Activated CD4-positive, alpha-beta T cell treated with anti-CD3 and anti-CD28 coated beads for 4 hours (primary cell): ENCODE results near the gene PLXNA4.
"Not testable (repeated sequence)": the region's sequence is repeated elsewhere in the genome, so short reads cannot be mapped to it uniquely, and the experiment has no call there.

Experiments used
- DNase-seq, 2 donors: peaks; one replicate each; pipeline ENCODE4 v3.0.0-alpha.2; 2020

The PLXNA4 gene

GRCh38 chr7:132412435-132412834 is 163.8 kb downstream of the PLXNA4 start:
- no peak for DNase-seq

GRCh38 chr7:132410861-132411541 is 165.3 kb downstream of the PLXNA4 start:
- DNase-seq, result no peak

DNA sequence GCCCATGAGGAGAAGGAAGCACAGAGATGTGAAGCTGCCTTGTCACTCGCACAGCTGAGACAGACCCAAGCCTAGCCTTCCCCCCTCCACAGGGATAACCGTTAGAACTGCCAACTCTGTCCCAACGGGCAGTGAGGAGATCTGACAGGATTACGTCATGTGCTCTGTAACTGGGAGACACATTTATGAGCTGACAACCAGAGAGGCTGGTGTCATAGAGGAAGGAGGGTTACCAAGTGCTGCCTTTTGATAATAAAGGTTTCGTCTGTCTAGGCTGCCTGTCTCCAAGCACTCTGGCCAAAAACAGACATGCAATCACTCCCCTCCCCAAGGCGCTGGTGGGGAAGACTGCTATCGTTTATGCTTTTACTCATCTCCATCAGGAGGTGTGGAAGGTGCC is 165.9 kb downstream of the PLXNA4 start:
- no peak for DNase-seq

DNA sequence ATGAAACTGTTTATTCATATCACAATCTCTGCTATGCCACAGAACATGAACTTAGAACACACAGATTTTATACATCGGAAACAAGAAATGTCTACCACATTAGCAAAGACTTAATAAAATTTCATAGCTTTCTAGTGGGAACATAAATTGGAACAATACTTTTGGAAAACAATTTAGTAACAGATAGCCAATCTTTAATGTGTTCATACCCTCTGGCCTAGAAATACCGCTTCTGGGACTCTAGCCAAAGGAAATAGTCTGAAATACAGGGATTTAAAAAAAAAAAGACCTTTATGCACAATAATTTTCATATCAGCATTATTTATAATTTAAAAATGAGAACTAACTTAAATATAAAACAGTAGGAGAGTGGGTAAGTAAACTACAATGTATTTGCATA is 168.5 kb downstream of the PLXNA4 start:
- no peak for DNase-seq

DNA sequence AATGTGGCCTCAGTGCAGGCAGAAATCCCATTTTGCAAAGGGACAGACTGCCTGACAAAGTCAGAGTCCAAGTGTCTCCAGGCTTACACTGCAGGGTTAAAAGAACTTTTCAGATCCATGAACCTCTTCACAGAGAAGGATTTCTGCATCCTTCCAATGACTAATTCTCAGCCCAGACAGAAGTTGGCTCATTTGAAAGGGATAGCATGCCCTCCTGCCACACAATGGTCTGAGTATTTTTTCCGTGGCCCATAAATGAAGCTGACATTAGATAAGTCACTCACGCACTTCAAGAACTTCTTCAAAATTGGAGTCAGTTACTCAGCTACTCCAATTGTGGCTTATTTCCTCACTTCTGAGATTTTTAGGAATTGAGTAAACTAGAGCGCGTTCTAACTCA is 170.2 kb downstream of the PLXNA4 start:
- DNase-seq, result no peak

DNA sequence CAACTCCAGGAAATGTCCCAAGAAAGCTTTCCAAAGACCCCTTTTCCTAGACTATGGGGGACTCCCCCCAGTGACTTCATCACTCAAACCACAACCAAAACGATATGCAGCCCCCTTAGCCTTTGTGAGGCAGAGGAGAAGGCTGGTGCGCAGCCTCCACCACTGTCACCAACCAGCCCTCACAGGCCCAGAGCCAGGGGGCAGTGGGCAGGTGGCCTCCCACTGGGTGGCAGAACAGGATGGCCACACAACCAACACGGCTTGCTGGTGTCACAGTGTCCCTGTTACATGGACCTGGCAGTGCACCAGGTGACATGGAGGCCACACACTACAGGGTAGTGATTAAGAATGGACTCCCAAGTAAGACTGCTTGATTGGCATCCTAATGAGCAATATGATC is 172.0 kb downstream of the PLXNA4 start:
- no peak for DNase-seq

- DNase-seq, result no peak
Measured at GRCh38 chr7:132403465-132404110, 172.7 kb downstream of the PLXNA4 start.

DNA sequence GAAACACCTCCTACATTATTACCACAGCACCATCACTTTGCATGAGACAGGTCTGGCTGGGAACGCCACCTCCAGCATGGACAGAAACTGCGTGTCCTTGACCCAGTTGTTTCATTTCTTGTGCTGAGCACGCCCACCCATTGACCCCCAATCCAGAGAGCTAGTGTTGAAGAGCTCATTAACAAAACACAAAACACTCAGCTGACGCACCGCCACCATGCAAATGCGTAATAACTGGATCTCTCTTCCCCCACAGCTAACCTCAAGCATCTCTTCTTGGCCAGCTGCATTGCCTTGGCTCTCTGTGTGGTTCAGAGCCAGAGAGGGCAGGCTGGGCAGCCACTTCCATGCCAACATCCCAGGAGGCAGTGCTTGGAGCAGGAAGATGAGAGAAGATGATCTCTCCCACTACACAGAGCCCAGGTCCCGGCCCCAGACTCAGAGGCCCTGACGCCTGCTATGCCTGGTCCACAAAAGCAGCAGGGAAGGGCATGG is 173.5 kb downstream of the PLXNA4 start:
- no peak for DNase-seq

GRCh38 chr7:132402096-132402495 is 174.2 kb downstream of the PLXNA4 start:
- DNase-seq, result no peak

- DNase-seq, result no peak
Measured at GRCh38 chr7:132400561-132401142, 175.6 kb downstream of the PLXNA4 start.

DNA sequence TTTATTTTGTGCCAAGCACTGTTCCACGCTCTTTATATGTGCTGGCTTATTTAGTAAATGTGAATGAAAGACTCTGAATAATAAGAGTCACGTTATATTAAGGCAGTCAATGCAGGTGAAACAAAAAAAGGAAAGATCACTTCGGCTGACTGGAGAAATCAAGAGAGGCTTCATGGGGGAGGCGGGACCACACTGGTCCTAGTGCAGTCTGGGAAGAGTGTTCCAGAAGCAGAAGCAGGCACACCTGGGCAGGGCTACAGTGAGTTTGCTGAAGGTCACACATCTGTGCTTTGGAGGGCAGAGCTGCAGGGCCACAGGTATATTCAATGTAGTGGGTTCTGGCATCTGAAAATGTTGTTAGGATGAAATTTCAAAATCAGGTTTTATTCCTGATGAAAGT is 176.9 kb downstream of the PLXNA4 start:
- no peak for DNase-seq

- DNase-seq, result no peak
Measured at GRCh38 chr7:132398253-132398925, 177.9 kb downstream of the PLXNA4 start.

DNA sequence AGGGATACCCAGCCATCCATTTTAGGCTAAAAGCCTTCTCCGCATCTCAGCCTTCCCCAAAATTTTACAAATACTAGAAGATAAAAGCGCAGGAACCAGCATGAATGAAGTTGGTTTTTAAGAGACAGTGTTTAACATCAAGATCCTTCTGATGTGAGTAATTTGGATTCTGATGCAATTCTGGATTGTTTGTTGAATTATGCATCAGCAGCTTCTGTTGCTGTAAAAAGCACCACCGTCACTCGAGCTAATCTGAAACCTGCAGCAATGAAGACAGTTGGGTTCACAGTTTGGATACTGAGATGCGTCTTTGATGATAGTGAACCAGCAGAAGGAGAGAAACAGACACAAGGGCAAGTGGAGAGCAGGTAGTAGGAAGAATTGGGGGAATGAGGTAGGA is 179.2 kb downstream of the PLXNA4 start:
- no peak for DNase-seq

DNA sequence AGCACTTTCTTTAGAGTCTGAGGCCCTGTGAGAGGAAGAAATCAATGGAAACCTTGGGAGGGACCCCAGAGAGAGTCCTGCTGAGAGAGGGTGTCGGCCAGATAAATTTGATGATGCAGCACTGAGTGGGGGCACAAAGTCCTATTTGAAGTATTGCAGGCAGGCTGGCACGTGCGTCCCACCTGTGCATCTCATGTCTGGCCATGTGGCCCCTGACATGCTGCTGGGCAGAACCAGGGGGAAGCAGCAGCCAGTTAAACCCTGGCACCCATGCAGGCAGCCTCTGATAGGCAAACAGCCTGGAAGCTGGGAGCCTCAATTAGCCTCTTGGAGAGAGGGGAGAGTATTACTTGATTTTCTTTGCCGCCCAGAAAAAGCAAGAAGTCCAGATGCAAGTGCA is 180.9 kb downstream of the PLXNA4 start:
- DNase-seq, result no peak

GRCh38 chr7:132394283-132395198 is 181.7 kb downstream of the PLXNA4 start:
- peak in 1 of 2 donors; percentile 12 for DNase-seq

DNA sequence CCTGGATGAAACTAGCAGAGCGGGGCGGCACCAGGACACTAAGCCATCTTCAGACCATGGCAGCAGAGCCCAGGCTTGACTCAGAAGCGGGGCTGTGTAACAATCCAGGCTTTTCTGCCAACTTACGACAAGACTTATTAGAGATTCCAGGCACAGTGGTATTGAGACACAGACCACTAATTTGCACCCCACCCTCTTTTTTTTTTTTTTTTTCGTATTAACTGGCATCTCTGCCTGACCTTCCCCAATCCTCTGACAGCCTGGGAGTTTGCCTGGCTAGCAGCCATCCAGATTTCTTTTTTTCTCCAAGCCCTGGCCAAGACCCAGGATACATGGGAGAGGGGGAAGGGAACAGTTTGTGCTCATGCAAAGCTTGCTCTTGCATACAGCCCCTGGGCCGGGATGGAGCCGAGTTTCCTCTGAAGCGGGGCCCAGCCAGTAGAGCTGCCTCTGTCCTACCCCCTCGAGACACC is 182.4 kb downstream of the PLXNA4 start:
- no peak for DNase-seq

GRCh38 chr7:132392713-132393112 is 183.6 kb downstream of the PLXNA4 start:
- no peak for DNase-seq

DNA sequence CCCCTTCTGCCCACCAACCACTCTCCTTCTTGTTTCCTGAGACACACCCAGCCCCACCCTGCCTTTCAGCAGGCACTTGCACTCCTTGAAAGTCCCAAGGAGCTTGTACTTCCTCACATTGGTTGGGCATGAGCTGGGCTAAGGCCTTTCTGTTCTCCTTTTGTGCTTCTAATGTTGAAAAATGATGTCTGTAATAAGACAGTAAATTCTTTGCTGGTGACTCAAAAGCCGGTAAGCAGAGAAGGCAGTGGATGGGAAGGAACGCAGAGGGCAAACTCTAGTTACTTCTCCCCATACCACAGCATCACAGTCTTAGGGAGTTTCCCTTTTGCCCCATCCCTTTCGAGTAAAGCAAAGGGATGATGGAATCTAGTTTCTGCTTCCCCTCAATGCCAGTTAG is 185.6 kb downstream of the PLXNA4 start:
- DNase-seq, result no peak

DNA sequence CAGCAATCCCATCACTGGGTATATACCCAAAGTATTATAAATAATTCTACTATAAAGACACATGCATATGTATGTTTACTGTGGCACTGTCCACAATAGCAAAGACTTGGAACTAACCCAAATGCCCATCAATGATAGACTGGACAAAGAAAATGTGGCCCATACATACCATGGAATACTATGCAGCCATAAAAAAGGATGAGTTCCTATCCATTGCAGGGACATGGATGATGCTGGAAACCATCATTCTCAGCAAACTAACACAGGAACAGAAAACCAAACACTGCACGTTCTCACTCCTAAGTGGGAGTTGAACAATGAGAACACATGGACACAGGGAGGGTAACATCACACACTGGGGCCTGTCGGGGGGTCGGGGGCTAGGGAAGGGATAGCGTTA is 186.2 kb downstream of the PLXNA4 start:
- not testable (repeated sequence) for DNase-seq

- no peak for DNase-seq
Measured at GRCh38 chr7:132388688-132389087, 187.6 kb downstream of the PLXNA4 start.

- no peak for DNase-seq
Measured at GRCh38 chr7:132387596-132387995, 188.7 kb downstream of the PLXNA4 start.

DNA sequence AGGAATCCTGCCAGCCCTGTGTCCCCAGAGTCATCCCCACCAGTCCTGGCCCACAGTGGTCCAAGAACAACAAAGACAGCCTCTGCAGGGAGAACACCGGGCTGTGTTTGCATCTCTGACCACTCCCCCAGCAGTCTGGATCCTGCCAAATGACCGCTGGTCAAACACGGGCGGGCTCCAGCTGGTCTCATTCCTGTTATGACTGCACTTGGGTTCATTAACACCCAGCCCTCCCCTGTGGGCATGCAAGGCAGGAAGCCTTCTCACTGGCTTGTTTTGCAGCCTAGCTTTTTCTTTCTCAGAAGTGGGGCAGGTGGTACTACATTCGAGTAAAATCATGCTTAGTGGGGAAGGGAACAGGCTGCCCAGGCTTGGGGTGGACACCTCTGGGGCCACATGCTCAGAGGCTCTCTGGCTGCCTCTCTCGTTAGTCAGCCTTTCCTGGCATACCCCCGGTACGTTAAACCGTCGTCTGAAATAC is 190.0 kb downstream of the PLXNA4 start:
- no peak for DNase-seq
